Measurements from ENCODE around the gene POMP. TPM values are rescaled to one million over a fixed set of nuclear protein-coding genes. Genes with fewer than 3 reads are reported as not detected.

Gene POMP
- total RNA-seq, 4 donors from 2014 or later, result 162 to 188 (median 176) TPM

- no peaks in the 10 kb centered on the region for H3K27me3 ChIP-seq
- TF ChIP-seq POLR2A (IDR thresholded peaks at IDR 0.05) (no peak), CTCF (IDR thresholded peaks at IDR 0.05 in 4 of 5, conservative IDR thresholded peaks at IDR 0.05 in 1 of 5) (no peak)
- H3K36me3 ChIP-seq, result peaks cover 0 to 99% of the 10 kb centered on the region in 2 donors
- in situ Hi-C loops (cut with MboI; ENCODE audit: low sequenced_read_pairs in 4 of 4), result loop anchor here in 2 of 4 donors (10.0 to 25.0 kb wide), 2 partner anchors 48 to 530 kb away; partner anchors contain the start of genes PAN3 (in 1 of the 2) and SLC46A3 (in 1 of the 2)
- H3K4me1 ChIP-seq, result peaks cover 2 to 11% of the 10 kb centered on the region in 2 donors
- no peak overlapping the region for H3K27ac ChIP-seq
- DNase-seq, result no peak
- ATAC-seq, result no peak
- intact Hi-C loops (cut with DNase I; ENCODE audit: low total_unique reads), result no loop called here
- no peaks in the 10 kb centered on the region for H3K9me3 ChIP-seq
- H3K4me3 ChIP-seq, result no peak overlapping the region
Observed at GRCh38 chr13:28666897-28667488, 8.1 kb downstream of the POMP start.

GRCh38 chr13:28671126-28671792 lies 12.3 kb downstream of the POMP start:
- TF ChIP-seq POLR2A (IDR thresholded peaks at IDR 0.05) (no peak), CTCF (IDR thresholded peaks at IDR 0.05 in 4 of 5, conservative IDR thresholded peaks at IDR 0.05 in 1 of 5) (no peak)
- Histone ChIP-seq H3K27me3 (no peaks in the 10 kb centered on the region), H3K4me1 (no peaks in the 10 kb centered on the region), H3K4me3 (no peak overlapping the region), H3K27ac (no peak overlapping the region), H3K9me3 (no peaks in the 10 kb centered on the region), H3K36me3 (peaks cover 0 to 100% of the 10 kb centered on the region in 2 donors)
- intact Hi-C loops (cut with DNase I; ENCODE audit: low total_unique reads) (no loop called here), in situ Hi-C loops (cut with MboI; ENCODE audit: low sequenced_read_pairs in 4 of 4) (loop anchor here in 1 of 4 donors (25.0 kb wide), 1 partner anchor 534 kb away; the partner anchor contains the start of gene PAN3)
- ATAC-seq (no peak), DNase-seq (no peak)

- intact Hi-C loops (cut with DNase I; ENCODE audit: low total_unique reads), result loop anchor here (2.0 kb wide), 1 partner anchor 118 kb away; no protein-coding TSS in a partner anchor
- H3K4me3 ChIP-seq, result no peak overlapping the region
- in situ Hi-C loops (cut with MboI; ENCODE audit: low sequenced_read_pairs in 4 of 4), result no loop called here
- H3K9me3 ChIP-seq, result no peaks in the 10 kb centered on the region
- no peaks in the 10 kb centered on the region for H3K27me3 ChIP-seq
- TF ChIP-seq POLR2A (IDR thresholded peaks at IDR 0.05), result no peak
- no peak for TF ChIP-seq CTCF (IDR thresholded peaks at IDR 0.05 in 4 of 5, conservative IDR thresholded peaks at IDR 0.05 in 1 of 5)
- no peak for DNase-seq
- H3K4me1 ChIP-seq, result no peaks in the 10 kb centered on the region
- H3K27ac ChIP-seq, result no peak overlapping the region
- peaks cover 0 to 65% of the 10 kb centered on the region in 2 donors for H3K36me3 ChIP-seq
- no peak for ATAC-seq
Observed at GRCh38 chr13:28678809-28679208, 19.9 kb downstream of the POMP start.

GRCh38 chr13:28679628-28680027 lies 20.7 kb downstream of the POMP start:
- H3K9me3 ChIP-seq, result no peaks in the 10 kb centered on the region
- no peak for ATAC-seq
- H3K4me3 ChIP-seq, result no peak overlapping the region
- in situ Hi-C loops (cut with MboI; ENCODE audit: low sequenced_read_pairs in 4 of 4) (no loop called here), intact Hi-C loops (cut with DNase I; ENCODE audit: low total_unique reads) (loop anchor here (2.0 kb wide), 1 partner anchor 117 kb away; no protein-coding TSS in a partner anchor)
- no peak for DNase-seq
- no peak overlapping the region for H3K27ac ChIP-seq
- no peaks in the 10 kb centered on the region for H3K4me1 ChIP-seq
- no peaks in the 10 kb centered on the region for H3K27me3 ChIP-seq
- TF ChIP-seq POLR2A (IDR thresholded peaks at IDR 0.05) (no peak), CTCF (IDR thresholded peaks at IDR 0.05 in 4 of 5, conservative IDR thresholded peaks at IDR 0.05 in 1 of 5) (peak in 1 of 5 experiments; percentile 15)
- H3K36me3 ChIP-seq, result peaks cover 0 to 57% of the 10 kb centered on the region in 2 donors

Data from gastrocnemius medialis (tissue), 4 donors.